COR-L47 (cell line): Measurements from ENCODE around the gene CEP83.

Source experiments
- DNase-seq: peaks from one replicate; lab custom pipeline; 2025; lab: John Stamatoyannopoulos, UW

The CEP83 gene

GRCh38 chr12:94304566-94305061 lies 155.1 kb downstream of the CEP83 start:
- no peak for DNase-seq

- DNase-seq: no peak
Measured at GRCh38 chr12:94304012-94304411, 155.7 kb downstream of the CEP83 start.

DNA sequence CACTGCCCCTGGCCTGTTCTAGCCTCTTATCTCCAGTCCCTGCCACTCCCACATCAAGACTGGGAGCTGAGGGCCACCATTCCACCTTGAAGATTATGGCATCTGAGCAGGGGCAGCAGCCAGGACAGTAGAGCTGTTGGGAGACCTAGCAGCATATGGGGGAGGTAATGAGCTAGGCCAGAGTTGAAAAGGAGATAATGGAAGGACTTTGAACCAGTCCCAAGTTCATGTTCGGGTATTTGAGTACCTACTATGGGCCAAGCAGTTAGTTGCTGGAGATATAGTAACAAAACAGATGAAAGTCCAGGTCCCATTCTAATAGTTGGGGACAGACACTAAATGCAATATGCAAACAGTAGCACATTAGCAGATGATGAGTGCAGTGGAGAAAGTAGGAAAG lies 159.8 kb downstream of the CEP83 start:
- DNase-seq: no peak

GRCh38 chr12:94297876-94298505 lies 161.7 kb downstream of the CEP83 start:
- DNase-seq: no peak

DNA sequence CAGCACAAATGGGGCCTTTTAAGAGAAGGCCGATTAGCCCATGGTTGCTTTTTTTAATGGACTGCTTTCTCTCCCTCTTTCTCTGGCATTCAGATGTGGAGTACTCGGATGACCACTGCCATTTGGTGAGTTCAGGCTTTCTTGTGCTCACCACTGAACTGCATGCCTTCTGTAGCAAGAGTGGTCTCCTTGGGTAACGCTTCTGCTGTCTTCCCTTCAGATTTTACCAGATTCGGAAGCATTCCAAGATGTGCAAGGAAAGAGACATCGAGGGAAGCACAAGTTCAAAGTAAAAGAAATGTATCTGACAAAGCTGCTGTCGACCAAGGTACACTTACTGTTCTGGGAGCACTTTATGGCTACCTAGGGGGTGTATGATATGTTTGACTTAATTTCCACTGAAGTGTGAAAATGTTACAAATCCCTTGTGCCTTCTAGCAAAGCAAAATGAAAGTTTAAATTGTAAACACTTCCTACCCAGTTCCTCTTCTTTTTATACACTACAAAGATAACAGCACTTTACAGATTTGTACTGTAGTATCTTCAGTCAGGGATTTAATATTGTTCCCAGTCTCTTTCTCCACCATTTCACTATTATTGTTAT lies 162.5 kb downstream of the CEP83 start:
- DNase-seq: no peak

GRCh38 chr12:94290353-94290752 lies 169.3 kb downstream of the CEP83 start:
- no peak for DNase-seq

DNA sequence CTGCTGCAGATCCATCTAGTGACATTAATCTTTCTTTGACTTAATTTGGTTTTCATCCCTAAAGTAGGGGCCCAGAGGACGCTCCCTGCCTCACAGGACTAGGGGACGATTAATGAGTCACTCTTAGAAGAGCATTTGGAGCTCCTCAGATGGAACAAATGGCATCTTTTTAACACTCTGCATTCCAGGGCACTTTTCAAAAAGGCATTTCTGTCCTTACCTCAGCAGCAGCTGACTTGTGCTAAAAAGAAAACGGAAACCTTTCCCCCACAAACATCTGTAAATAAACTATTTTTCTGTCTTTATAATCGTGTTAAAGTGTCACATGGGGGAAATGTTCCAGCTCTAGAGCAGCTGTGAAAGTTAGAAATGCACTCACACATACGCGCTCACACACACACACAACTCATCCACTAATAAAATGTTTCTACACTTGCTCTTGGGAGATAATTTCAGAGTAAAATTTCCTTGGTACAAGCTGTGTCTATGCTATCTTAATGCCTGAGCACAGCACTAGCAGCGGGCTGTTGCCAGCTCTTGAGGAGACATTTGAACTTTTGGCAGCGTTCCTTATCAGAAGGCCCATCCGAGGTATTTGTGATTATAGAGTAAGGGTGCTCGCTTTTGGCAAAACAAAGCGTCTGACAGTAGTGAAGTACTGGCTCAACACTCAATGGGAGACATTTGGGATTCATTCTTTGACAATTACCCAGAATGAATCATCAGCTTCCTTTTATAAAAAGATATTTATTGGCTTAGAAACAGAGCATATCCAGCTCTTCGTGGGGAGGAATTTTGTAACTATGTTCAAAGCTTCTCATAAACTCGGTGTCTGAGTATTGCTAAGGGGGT lies 170.0 kb downstream of the CEP83 start:
- no peak for DNase-seq

- no peak for DNase-seq
Measured at GRCh38 chr12:94287245-94287628, 172.4 kb downstream of the CEP83 start.

DNA sequence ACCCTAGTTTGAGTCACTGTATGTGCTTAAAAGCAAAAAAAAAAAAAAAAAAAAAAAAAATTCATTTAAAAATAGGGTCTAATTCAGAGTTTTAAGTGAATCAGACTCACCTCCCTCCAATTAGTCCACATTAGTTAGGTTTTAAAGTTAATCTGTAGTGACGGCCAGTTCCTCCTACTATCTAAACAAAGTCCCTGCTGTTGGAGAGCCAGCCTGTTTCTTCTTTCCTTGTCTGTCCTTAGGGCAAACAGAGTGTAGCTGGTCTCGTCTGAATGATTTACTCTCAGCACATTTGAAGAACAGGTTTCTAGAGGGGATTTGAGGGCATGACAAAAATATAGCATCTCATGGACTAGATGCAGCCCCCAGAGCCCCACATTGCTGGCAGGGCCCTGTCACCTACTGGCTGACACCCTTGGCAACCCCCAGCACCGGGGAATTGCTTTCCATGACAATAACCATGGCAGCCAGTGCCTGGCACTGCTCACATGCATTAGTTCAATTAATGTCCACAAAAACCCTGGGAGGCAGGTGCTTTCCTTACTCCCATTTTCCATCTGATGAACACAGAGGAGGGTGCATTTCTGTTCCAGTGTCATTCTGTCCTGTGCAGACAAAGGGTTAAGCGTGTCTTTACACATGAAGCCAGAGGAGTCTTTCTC lies 173.0 kb downstream of the CEP83 start:
- DNase-seq: peak; percentile 84

- no peak for DNase-seq
Measured at GRCh38 chr12:94285943-94286582, 173.6 kb downstream of the CEP83 start.

DNA sequence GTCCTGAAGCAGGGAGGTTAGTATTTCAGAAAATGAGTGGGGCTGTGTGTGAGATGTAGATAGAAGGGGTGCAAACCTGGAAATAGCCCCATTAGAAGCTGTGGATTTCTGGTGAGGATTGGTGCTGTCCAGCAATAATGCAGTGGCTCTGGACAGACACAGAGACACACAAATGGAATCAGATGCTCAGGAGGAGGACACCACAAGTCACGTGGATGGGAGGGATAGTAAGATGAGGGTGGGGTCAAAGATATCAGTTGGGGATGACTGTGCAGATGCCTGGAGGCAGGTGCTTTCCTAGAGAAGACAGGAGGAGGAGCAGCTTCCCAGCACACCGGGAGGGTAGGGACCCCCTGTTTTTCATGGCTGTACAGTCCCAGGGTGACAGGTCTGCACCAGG lies 174.8 kb downstream of the CEP83 start:
- DNase-seq: no peak

GRCh38 chr12:94284046-94284445 lies 175.6 kb downstream of the CEP83 start:
- DNase-seq: no peak

DNA sequence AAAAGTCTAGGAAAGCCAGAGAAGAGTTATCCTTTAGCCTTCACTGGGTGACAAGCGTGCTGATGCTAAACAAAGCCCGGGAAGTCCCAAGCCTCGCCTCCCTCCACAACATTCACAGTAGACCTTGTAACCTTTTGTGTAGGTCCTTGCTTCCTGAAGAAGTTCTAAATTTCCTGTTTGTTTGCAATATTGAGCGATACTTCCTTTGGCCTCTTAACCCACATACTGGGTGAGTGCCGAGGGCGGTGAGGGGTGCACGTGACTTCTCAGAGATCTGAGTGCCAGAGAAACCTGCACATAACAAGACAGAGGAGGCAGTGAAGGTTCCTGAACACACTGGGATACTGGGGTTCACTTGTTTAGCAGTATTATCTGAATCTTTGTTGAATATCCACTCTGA lies 177.0 kb downstream of the CEP83 start:
- no peak for DNase-seq

DNA sequence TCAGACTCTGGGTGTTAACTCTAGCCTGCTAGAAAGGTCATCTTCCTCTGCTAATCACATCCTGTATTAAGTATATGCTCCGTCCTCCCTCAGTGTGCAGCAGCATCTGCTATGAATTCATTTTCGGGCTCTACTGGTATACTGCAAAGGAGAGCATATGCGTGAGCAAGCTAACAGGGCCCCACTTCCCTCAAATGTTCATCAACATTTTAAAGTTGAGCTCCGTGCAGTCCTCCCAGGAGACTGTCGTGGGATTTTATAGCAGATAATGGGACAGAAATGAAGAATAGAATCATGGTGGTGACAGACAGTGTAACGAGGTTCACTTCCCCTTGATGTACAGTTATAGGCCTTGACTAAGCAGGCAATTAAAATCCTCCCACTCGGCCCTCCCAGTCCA lies 179.6 kb downstream of the CEP83 start:
- no peak for DNase-seq

DNA sequence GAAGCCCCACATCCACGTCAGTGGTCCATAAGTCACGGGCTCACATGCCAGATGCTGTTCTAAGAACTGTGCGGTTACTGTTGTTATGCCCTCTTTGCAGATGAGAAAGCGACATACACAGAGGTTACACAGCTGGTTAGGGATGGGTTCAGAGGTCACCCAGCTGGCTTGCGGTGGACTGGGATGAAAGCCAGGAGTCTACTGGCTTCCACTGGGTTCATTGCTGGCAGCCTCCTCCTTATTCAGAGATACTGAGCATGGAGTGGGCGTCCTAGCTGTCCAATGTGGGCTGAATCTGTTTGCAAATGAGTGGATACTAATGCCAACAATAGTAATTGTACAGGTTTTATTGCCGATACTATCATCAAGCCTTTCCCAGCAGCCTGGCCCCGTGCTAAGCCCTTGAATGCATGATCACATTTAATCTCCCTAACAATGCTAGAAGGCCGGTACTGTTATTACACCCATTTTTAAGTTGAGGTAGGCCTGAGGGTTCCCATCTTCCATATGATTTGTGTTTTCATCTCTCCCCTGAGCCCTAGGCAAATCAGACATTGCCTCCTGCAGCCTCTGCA lies 182.2 kb downstream of the CEP83 start:
- no peak for DNase-seq

DNA sequence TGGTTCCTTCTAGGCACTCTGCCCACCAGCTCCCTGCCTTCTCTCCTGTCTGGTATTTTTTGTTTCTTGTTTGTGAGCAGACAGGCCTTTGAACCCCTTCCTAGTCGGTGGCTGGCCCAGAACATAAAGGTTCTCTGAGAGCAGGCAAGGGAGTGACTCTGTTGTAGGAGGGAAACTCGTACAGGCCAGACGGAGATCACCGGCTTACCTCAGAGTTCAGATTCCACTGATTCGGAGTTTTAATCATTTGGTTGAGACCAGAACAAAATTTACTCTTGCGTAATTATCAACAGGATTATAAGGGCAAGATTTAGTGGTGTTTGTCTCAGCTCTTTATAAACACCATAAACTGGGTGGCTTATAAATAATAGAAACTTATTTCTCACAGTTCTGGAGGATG lies 182.9 kb downstream of the CEP83 start:
- no peak for DNase-seq

- DNase-seq: no peak
Measured at GRCh38 chr12:94273272-94273671, 186.4 kb downstream of the CEP83 start.

GRCh38 chr12:94272280-94272679 lies 187.4 kb downstream of the CEP83 start:
- no peak for DNase-seq

DNA sequence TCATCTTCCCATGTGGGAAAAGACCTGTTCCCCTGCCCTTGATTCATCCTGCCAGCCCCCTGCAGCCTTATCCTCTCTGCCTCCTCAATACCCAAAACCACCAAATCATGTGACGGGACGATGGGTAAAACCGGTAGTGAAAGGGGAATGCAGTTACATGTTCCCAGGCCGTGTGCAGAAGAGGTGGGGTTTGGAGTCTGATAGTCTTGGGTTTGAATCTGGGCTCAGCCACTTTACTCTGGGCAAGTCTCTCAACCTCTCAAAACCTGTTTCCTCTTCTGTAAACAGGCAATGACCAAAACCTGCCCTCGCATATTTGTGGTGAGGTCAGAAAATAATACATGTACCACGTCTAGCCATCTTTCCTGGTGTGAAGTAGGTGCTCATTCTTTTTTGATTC lies 188.3 kb downstream of the CEP83 start:
- DNase-seq: no peak

DNA sequence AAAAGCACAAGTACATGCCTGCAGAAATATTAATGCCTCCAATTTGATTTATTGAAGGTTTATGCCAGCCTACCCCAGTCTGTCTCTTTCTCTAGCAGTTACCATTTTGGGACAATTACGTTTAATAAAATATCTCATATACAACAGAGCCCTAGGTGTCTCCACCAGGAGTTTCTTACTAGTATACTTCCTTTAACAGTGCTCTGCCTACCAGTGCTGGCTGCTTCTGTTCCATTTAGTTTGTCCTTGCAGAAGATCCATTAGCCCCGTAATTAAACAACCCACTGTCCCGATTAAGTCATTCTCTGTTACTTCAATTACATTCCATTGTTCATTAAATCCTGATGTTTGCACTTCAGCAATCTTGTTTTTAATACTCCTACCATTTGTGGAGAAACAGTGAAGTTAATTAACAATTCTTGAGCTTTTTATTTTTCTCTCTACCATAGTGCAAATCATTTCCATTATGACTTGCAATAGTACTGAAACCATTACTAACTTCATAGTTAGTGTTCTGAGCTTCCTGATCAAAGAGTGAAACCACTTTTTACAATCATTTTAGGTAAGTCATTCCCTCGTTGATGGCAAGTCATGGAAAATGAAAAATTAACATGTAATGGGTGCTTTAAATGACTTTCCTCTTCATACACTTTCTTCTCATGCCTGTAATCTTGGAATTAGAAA lies 190.2 kb downstream of the CEP83 start:
- DNase-seq: no peak

- DNase-seq: no peak
Measured at GRCh38 chr12:94267921-94268471, 191.7 kb downstream of the CEP83 start.
